Measurements from ENCODE around the gene RFC4. TPM values are rescaled to one million over a fixed set of nuclear protein-coding genes. Genes with fewer than 3 reads are reported as not detected.

RFC4 gene
- total and polyA plus RNA-seq, 2 of the 8 experiments (the other 6 are each of a cell fraction or from before 2014, with no cell fraction given) = 21.8 to 86.9 TPM

DNA sequence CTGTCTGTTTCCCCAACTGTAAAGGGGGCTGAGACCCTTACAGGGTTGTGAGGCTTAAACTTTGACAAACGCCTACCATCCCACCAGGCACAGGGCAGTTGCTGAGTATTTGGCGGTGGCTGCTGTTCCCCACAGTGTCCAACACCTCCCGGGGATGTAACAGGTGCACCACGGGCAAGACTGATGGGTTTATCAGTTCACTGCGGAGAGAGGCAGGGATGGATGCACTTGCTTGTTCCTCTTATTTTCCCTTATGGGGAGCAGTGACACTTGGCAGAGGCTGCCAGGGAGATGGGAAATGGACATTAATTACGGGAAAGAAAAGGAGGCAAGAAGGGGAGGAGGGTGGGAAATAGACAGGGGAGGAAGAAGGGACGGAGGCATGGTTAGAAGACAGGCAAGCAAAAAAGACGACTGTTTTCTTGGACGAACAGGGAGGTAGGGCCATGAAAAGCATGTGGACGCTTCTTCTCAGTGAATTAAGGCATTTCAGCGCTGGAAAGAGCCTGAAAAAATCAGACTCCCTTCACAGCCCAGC lies 19.7 kb upstream of the RFC4 start:
- no peaks in the 10 kb centered on the region; the same call in 1 of the 2 replicates for H3K79me1 ChIP-seq (ENCODE audit: low read depth, low read length)
- no peak for FAIRE-seq
- H3K4me3 ChIP-seq (ENCODE audit: extremely low read depth in 1 of 4, insufficient read depth in 2 of 4, low read depth in 3 of 4, low read length in 4 of 4) = peak overlapping the region; percentile 45 to 69 (median 48); a peak in 7 of 8 replicates
- no peak overlapping the region for H2BK20ac ChIP-seq (ENCODE audit: low read length)
- H3K27ac ChIP-seq (ENCODE audit: low read depth, low read length) = no peak overlapping the region
- no peak overlapping the region for H3K23ac ChIP-seq (ENCODE audit: insufficient read length)
- H4K5ac ChIP-seq (ENCODE audit: insufficient read length, low read depth, low read length) = no peak overlapping the region
- no peaks in the 10 kb centered on the region for H4K20me1 ChIP-seq (replicated peaks in 1 of 2; ENCODE audit: control insufficient read depth in 1 of 2, insufficient read depth in 2 of 2, low read length in 2 of 2)
- ChIA-PET POLR2A (ENCODE audit: partially characterized antibody) (interaction anchor here (0.6 to 7.4 kb wide), 6 partner anchors 20 to 289 kb away, joined by 3 to 73 read pairs (median 9); partner anchors contain the start of genes EIF4A2 and RFC4), CTCF (ENCODE audit: partially characterized antibody) (interaction anchor here (0.6 to 5.4 kb wide), 4 partner anchors 12 to 448 kb away, joined by 3 to 43 read pairs (median 4); no protein-coding TSS in a partner anchor)
- H3K14ac ChIP-seq (ENCODE audit: insufficient read length) = no peak overlapping the region
- H3K56ac ChIP-seq (replicated peaks; ENCODE audit: insufficient read length, low read depth, low read length) = no peak overlapping the region
- peaks cover 7 to 23% (median 19%) of the 10 kb centered on the region in 4 experiments for H3K4me1 ChIP-seq (replicated peaks in 1 of 4; ENCODE audit: control insufficient read depth in 3 of 4, insufficient read depth in 4 of 4, low read length in 3 of 4)
- no peak overlapping the region for H2AFZ ChIP-seq (ENCODE audit: low read length)
- H3K23me2 ChIP-seq (ENCODE audit: low read depth, low read length) = peaks cover 15% of the 10 kb centered on the region; the same call in 1 of the 2 replicates
- no peak overlapping the region for H4K8ac ChIP-seq (ENCODE audit: extremely low read depth, insufficient read depth, low read length)
- peak in 1 of 2 experiments; percentile 50 for DNase-seq (ENCODE audit: low read depth in 1 of 2, low spot score in 2 of 2)
- H2BK15ac ChIP-seq (ENCODE audit: low read length) = no peak overlapping the region; the same call in 1 of the 2 replicates
- no peak overlapping the region for H4K91ac ChIP-seq (replicated peaks; ENCODE audit: insufficient read length, low read length)
- H3K27me3 ChIP-seq (replicated peaks in 1 of 4; ENCODE audit: control insufficient read depth in 3 of 4, extremely low read depth in 1 of 4, insufficient read depth in 3 of 4, low read length in 3 of 4) = peaks cover 0 to 38% (median 29%) of the 10 kb centered on the region in 4 experiments; a peak in 6 of 7 replicates
- H3K79me2 ChIP-seq (ENCODE audit: control insufficient read depth in 1 of 2, insufficient read depth in 2 of 2, low read length in 2 of 2) = no peaks in the 10 kb centered on the region
- no peaks in the 10 kb centered on the region for H3K36me3 ChIP-seq (ENCODE audit: control insufficient read depth in 2 of 4, insufficient read depth in 4 of 4, low read length in 3 of 4)
- H2BK5ac ChIP-seq (ENCODE audit: low read depth, low read length) = no peak overlapping the region
- no peak overlapping the region for H2AK5ac ChIP-seq (ENCODE audit: low read depth, low read length)
- peak overlapping the region; percentile 70 to 85 for H3K4me2 ChIP-seq (ENCODE audit: insufficient read depth in 1 of 2, low read depth in 2 of 2, low read length in 2 of 2)
- no peak overlapping the region for H3K18ac ChIP-seq (ENCODE audit: extremely low read depth, low read length)
- no peak overlapping the region for H2BK120ac ChIP-seq (replicated peaks; ENCODE audit: low read depth, low read length)
- no peaks in the 10 kb centered on the region for H3K9me3 ChIP-seq (ENCODE audit: insufficient read depth in 2 of 2, low read depth in 1 of 2, low read length in 1 of 2)
- 35% methylated on average over 11 of the region's 11 CpGs; no CpG with 5 or more reads in 1 of the 2 experiments for WGBS, 2 experiments (ENCODE audit: extremely low coverage in 1 of 2, insufficient coverage in 1 of 2, insufficient read length in 1 of 2, insufficient replicate concordance in 2 of 2, low coverage in 1 of 2, low lambda C conversion rate in 2 of 2, missing lambda C conversion rate in 1 of 2)
- 0 out of 2 replicates have a peak overlapping the region, but pooled peaks have one; percentile 12 for H2BK12ac ChIP-seq (ENCODE audit: low read depth, low read length)
- H3K9ac ChIP-seq (replicated peaks in 1 of 4; ENCODE audit: extremely low read depth in 1 of 4, low read depth in 3 of 4, low read length in 3 of 4) = 0 out of 7 replicates have a peak overlapping the region, but pooled peaks of 1 of the 4 experiments have one; percentile 13
- H3K4ac ChIP-seq (replicated peaks; ENCODE audit: insufficient read length, low read depth, low read length) = no peak overlapping the region
- TF ChIP-seq PHF8 (conservative IDR thresholded peaks at IDR 0.05; ENCODE audit: low read depth, low read length) = no peak
- TF ChIP-seq POLR2AphosphoS5 (IDR thresholded peaks at IDR 0.05; ENCODE audit: low read depth, low read length) = no peak
- no peak for TF ChIP-seq EP300 (IDR thresholded peaks at IDR 0.05; ENCODE audit: borderline replicate concordance in 1 of 2, low read depth in 2 of 2, low read length in 2 of 2)
- no peak for TF ChIP-seq CHD1 (IDR thresholded peaks at IDR 0.05; ENCODE audit: low read depth, low read length)
- TF ChIP-seq FOSL1 (IDR thresholded peaks at IDR 0.05; ENCODE audit: insufficient read depth, low read depth, low read length) = no peak
- TF ChIP-seq GABPA (IDR thresholded peaks at IDR 0.05; ENCODE audit: borderline replicate concordance, insufficient read depth, low read length) = no peak
- TF ChIP-seq RAD21 (IDR thresholded peaks at IDR 0.05 in 1 of 2, conservative IDR thresholded peaks at IDR 0.05 in 1 of 2; ENCODE audit: low read depth in 2 of 2, low read length in 2 of 2) = no peak
- no peak for TF ChIP-seq SIRT6 (IDR thresholded peaks at IDR 0.05; ENCODE audit: low read length)
- TF ChIP-seq NANOG (IDR thresholded peaks at IDR 0.05; ENCODE audit: insufficient read depth, low read depth, low read length, poor library complexity, severe bottlenecking) = no peak
- TF ChIP-seq MAX (IDR thresholded peaks at IDR 0.05) = no peak
- TF ChIP-seq EGR1 (IDR thresholded peaks at IDR 0.05; ENCODE audit: borderline replicate concordance, low read depth, low read length) = no peak
- no peak for TF ChIP-seq TCF12 (IDR thresholded peaks at IDR 0.05; ENCODE audit: low read depth, low read length)

Measured in H1 (cell line).